ENCODE results near the gene FMN2.

FMN2 gene

GRCh38 chr1:240207073-240207709 lies 115.5 kb downstream of the FMN2 start:
- H3K4me1 ChIP-seq (ENCODE audit: control extremely low read depth in 1 of 4, control insufficient read depth in 4 of 4, insufficient read depth in 4 of 4, low read length in 3 of 4) = no peaks in the 10 kb centered on the region
- CTCF ChIA-PET = no interaction called here
- H3K36me3 ChIP-seq (ENCODE audit: control insufficient read depth in 4 of 4, insufficient read depth in 4 of 4, low read length in 3 of 4) = no peaks in the 10 kb centered on the region
- POLR2A ChIA-PET = no interaction called here
- WGBS (ENCODE audit: insufficient coverage) = 97% methylated on average over 10 of the region's 18 CpGs
- no peak overlapping the region for H3K27ac ChIP-seq (ENCODE audit: insufficient read depth in 1 of 2, low read depth in 1 of 2, low read length in 2 of 2, poor library complexity in 1 of 2, severe bottlenecking in 2 of 2)
- DNase-seq = no peak
- H3K4me3 ChIP-seq (ENCODE audit: control insufficient read depth in 1 of 7, extremely low read depth in 1 of 7, insufficient read depth in 4 of 7, low read depth in 2 of 7, low read length in 6 of 7) = no peak overlapping the region
- H3K27me3 ChIP-seq (replicated peaks in 2 of 5; ENCODE audit: control insufficient read depth in 4 of 5, insufficient read depth in 5 of 5, low read length in 4 of 5) = peaks cover 0 to 4% (median 0%) of the 10 kb centered on the region in 5 experiments
- peaks cover 0 to 2% (median 0%) of the 10 kb centered on the region in 5 experiments for H3K9me3 ChIP-seq (ENCODE audit: control extremely low read depth in 1 of 5, control insufficient read depth in 4 of 5, insufficient read depth in 2 of 5, low read depth in 1 of 5, low read length in 4 of 5)

GRCh38 chr1:240210026-240210425 lies 118.3 kb downstream of the FMN2 start:
- CTCF ChIA-PET = no interaction called here
- no peaks in the 10 kb centered on the region for H3K36me3 ChIP-seq (ENCODE audit: control insufficient read depth in 4 of 4, insufficient read depth in 4 of 4, low read length in 3 of 4)
- no peaks in the 10 kb centered on the region for H3K4me1 ChIP-seq (ENCODE audit: control extremely low read depth in 1 of 4, control insufficient read depth in 4 of 4, insufficient read depth in 4 of 4, low read length in 3 of 4)
- H3K27ac ChIP-seq (ENCODE audit: insufficient read depth in 1 of 2, low read depth in 1 of 2, low read length in 2 of 2, poor library complexity in 1 of 2, severe bottlenecking in 2 of 2) = no peak overlapping the region
- H3K9me3 ChIP-seq (ENCODE audit: control extremely low read depth in 1 of 5, control insufficient read depth in 4 of 5, insufficient read depth in 2 of 5, low read depth in 1 of 5, low read length in 4 of 5) = no peaks in the 10 kb centered on the region
- POLR2A ChIA-PET = no interaction called here
- WGBS (ENCODE audit: insufficient coverage) = no CpG with 5 or more reads among the region's 4 CpGs
- peaks cover 0 to 4% (median 0%) of the 10 kb centered on the region in 5 experiments for H3K27me3 ChIP-seq (replicated peaks in 2 of 5; ENCODE audit: control insufficient read depth in 4 of 5, insufficient read depth in 5 of 5, low read length in 4 of 5)
- no peak overlapping the region for H3K4me3 ChIP-seq (ENCODE audit: control insufficient read depth in 1 of 7, extremely low read depth in 1 of 7, insufficient read depth in 4 of 7, low read depth in 2 of 7, low read length in 6 of 7)
- DNase-seq = no peak

- H3K27ac ChIP-seq (ENCODE audit: insufficient read depth in 1 of 2, low read depth in 1 of 2, low read length in 2 of 2, poor library complexity in 1 of 2, severe bottlenecking in 2 of 2) = no peak overlapping the region
- no peak for DNase-seq
- POLR2A ChIA-PET = no interaction called here
Measured at GRCh38 chr1:240212556-240212955, 120.9 kb downstream of the FMN2 start.

GRCh38 chr1:240217403-240217802 lies 125.7 kb downstream of the FMN2 start:
- DNase-seq = no peak
- no peak overlapping the region for H3K27ac ChIP-seq (ENCODE audit: insufficient read depth in 1 of 2, low read depth in 1 of 2, low read length in 2 of 2, poor library complexity in 1 of 2, severe bottlenecking in 2 of 2)
- H3K9me3 ChIP-seq (ENCODE audit: control extremely low read depth in 1 of 5, control insufficient read depth in 4 of 5, insufficient read depth in 2 of 5, low read depth in 1 of 5, low read length in 4 of 5) = peaks cover 0 to 3% (median 0%) of the 10 kb centered on the region in 5 experiments
- no peaks in the 10 kb centered on the region for H3K36me3 ChIP-seq (ENCODE audit: control insufficient read depth in 4 of 4, insufficient read depth in 4 of 4, low read length in 3 of 4)
- CTCF ChIA-PET = no interaction called here
- no peaks in the 10 kb centered on the region for H3K27me3 ChIP-seq (replicated peaks in 2 of 5; ENCODE audit: control insufficient read depth in 4 of 5, insufficient read depth in 5 of 5, low read length in 4 of 5)
- POLR2A ChIA-PET = no interaction called here
- H3K4me1 ChIP-seq (ENCODE audit: control extremely low read depth in 1 of 4, control insufficient read depth in 4 of 4, insufficient read depth in 4 of 4, low read length in 3 of 4) = no peaks in the 10 kb centered on the region
- no peak overlapping the region for H3K4me3 ChIP-seq (ENCODE audit: control insufficient read depth in 1 of 7, extremely low read depth in 1 of 7, insufficient read depth in 4 of 7, low read depth in 2 of 7, low read length in 6 of 7)

More at GRCh38 chr1:240212556-240212955, 120.9 kb downstream of the FMN2 start:
- Histone ChIP-seq H3K27me3 (replicated peaks in 2 of 5; ENCODE audit: control insufficient read depth in 4 of 5, insufficient read depth in 5 of 5, low read length in 4 of 5) (peaks cover 0 to 4% (median 0%) of the 10 kb centered on the region in 5 experiments), H3K4me1 (ENCODE audit: control extremely low read depth in 1 of 4, control insufficient read depth in 4 of 4, insufficient read depth in 4 of 4, low read length in 3 of 4) (no peaks in the 10 kb centered on the region), H3K36me3 (ENCODE audit: control insufficient read depth in 4 of 4, insufficient read depth in 4 of 4, low read length in 3 of 4) (no peaks in the 10 kb centered on the region), H3K4me3 (ENCODE audit: control insufficient read depth in 1 of 7, extremely low read depth in 1 of 7, insufficient read depth in 4 of 7, low read depth in 2 of 7, low read length in 6 of 7) (no peak overlapping the region), H3K9me3 (ENCODE audit: control extremely low read depth in 1 of 5, control insufficient read depth in 4 of 5, insufficient read depth in 2 of 5, low read depth in 1 of 5, low read length in 4 of 5) (no peaks in the 10 kb centered on the region)
- CTCF ChIA-PET = no interaction called here
- WGBS (ENCODE audit: insufficient coverage) = 72% methylated on average over 2 of the region's 5 CpGs

GRCh38 chr1:240219104-240219503 lies 127.4 kb downstream of the FMN2 start:
- CTCF ChIA-PET = no interaction called here
- Histone ChIP-seq H3K27ac (ENCODE audit: insufficient read depth in 1 of 2, low read depth in 1 of 2, low read length in 2 of 2, poor library complexity in 1 of 2, severe bottlenecking in 2 of 2) (no peak overlapping the region), H3K36me3 (ENCODE audit: control insufficient read depth in 4 of 4, insufficient read depth in 4 of 4, low read length in 3 of 4) (no peaks in the 10 kb centered on the region), H3K27me3 (replicated peaks in 2 of 5; ENCODE audit: control insufficient read depth in 4 of 5, insufficient read depth in 5 of 5, low read length in 4 of 5) (no peaks in the 10 kb centered on the region), H3K4me3 (ENCODE audit: control insufficient read depth in 1 of 7, extremely low read depth in 1 of 7, insufficient read depth in 4 of 7, low read depth in 2 of 7, low read length in 6 of 7) (no peak overlapping the region), H3K9me3 (ENCODE audit: control extremely low read depth in 1 of 5, control insufficient read depth in 4 of 5, insufficient read depth in 2 of 5, low read depth in 1 of 5, low read length in 4 of 5) (peaks cover 0 to 3% (median 0%) of the 10 kb centered on the region in 5 experiments), H3K4me1 (ENCODE audit: control extremely low read depth in 1 of 4, control insufficient read depth in 4 of 4, insufficient read depth in 4 of 4, low read length in 3 of 4) (no peaks in the 10 kb centered on the region)
- WGBS (ENCODE audit: insufficient coverage) = 100% methylated on average over 2 of the region's 6 CpGs
- POLR2A ChIA-PET = no interaction called here
- DNase-seq = no peak

- Histone ChIP-seq H3K9me3 (ENCODE audit: control extremely low read depth in 1 of 5, control insufficient read depth in 4 of 5, insufficient read depth in 2 of 5, low read depth in 1 of 5, low read length in 4 of 5) (peaks cover 0 to 16% (median 0%) of the 10 kb centered on the region in 5 experiments), H3K27me3 (replicated peaks in 2 of 5; ENCODE audit: control insufficient read depth in 4 of 5, insufficient read depth in 5 of 5, low read length in 4 of 5) (no peaks in the 10 kb centered on the region), H3K36me3 (ENCODE audit: control insufficient read depth in 4 of 4, insufficient read depth in 4 of 4, low read length in 3 of 4) (no peaks in the 10 kb centered on the region), H3K4me1 (ENCODE audit: control extremely low read depth in 1 of 4, control insufficient read depth in 4 of 4, insufficient read depth in 4 of 4, low read length in 3 of 4) (no peaks in the 10 kb centered on the region), H3K4me3 (ENCODE audit: control insufficient read depth in 1 of 7, extremely low read depth in 1 of 7, insufficient read depth in 4 of 7, low read depth in 2 of 7, low read length in 6 of 7) (no peak overlapping the region), H3K27ac (ENCODE audit: insufficient read depth in 1 of 2, low read depth in 1 of 2, low read length in 2 of 2, poor library complexity in 1 of 2, severe bottlenecking in 2 of 2) (no peak overlapping the region)
- 100% methylated on average over 1 of the region's 1 CpG for whole genome bisulfite sequencing (ENCODE audit: insufficient coverage)
- CTCF ChIA-PET = no interaction called here
- POLR2A ChIA-PET = no interaction called here
- no peak for DNase-seq
Measured at GRCh38 chr1:240226102-240226501, 134.4 kb downstream of the FMN2 start.

- POLR2A ChIA-PET = interaction anchor here (0.6 kb wide), 1 partner anchor 1129 kb away, joined by 3 read pairs; no protein-coding TSS in a partner anchor
- H3K4me1 ChIP-seq (ENCODE audit: control extremely low read depth in 1 of 4, control insufficient read depth in 4 of 4, insufficient read depth in 4 of 4, low read length in 3 of 4) = no peaks in the 10 kb centered on the region
- H3K27ac ChIP-seq (ENCODE audit: insufficient read depth in 1 of 2, low read depth in 1 of 2, low read length in 2 of 2, poor library complexity in 1 of 2, severe bottlenecking in 2 of 2) = no peak overlapping the region
- H3K36me3 ChIP-seq (ENCODE audit: control insufficient read depth in 4 of 4, insufficient read depth in 4 of 4, low read length in 3 of 4) = no peaks in the 10 kb centered on the region
- H3K4me3 ChIP-seq (ENCODE audit: control insufficient read depth in 1 of 7, extremely low read depth in 1 of 7, insufficient read depth in 4 of 7, low read depth in 2 of 7, low read length in 6 of 7) = no peak overlapping the region
- WGBS (ENCODE audit: insufficient coverage) = 92% methylated on average over 2 of the region's 2 CpGs
- CTCF ChIA-PET = no interaction called here
- H3K9me3 ChIP-seq (ENCODE audit: control extremely low read depth in 1 of 5, control insufficient read depth in 4 of 5, insufficient read depth in 2 of 5, low read depth in 1 of 5, low read length in 4 of 5) = peaks cover 0 to 4% (median 0%) of the 10 kb centered on the region in 5 experiments
- no peak for DNase-seq
- H3K27me3 ChIP-seq (replicated peaks in 2 of 5; ENCODE audit: control insufficient read depth in 4 of 5, insufficient read depth in 5 of 5, low read length in 4 of 5) = no peaks in the 10 kb centered on the region
Measured at GRCh38 chr1:240230816-240231215, 139.1 kb downstream of the FMN2 start.
